HUES48 (cell line): ENCODE results near the gene PHLDA1.

ENCODE experiments used
- H3K27ac ChIP-seq: one replicate; pipeline ENCODE4 v1.7.0; 2013; ENCODE audit warnings: low read depth, low read length, inconsistent platforms
- H3K27me3 ChIP-seq: 2 replicates; pipeline ENCODE4 v1.6.1; 2013; ENCODE audit warnings: mild to moderate bottlenecking, low read length; ENCODE audit not compliant: control insufficient read depth, insufficient read depth
- H3K36me3 ChIP-seq: 2 replicates; pipeline ENCODE4 v1.6.1; 2013; ENCODE audit warnings: low read length; ENCODE audit not compliant: control insufficient read depth, insufficient read depth
- H3K4me1 ChIP-seq: 2 replicates; pipeline ENCODE4 v1.6.1; 2013; ENCODE audit warnings: mild to moderate bottlenecking, low read length; ENCODE audit not compliant: control insufficient read depth, insufficient read depth
- H3K4me3 ChIP-seq: 2 replicates; pipeline ENCODE4 v1.5.1; 2013; ENCODE audit warnings: mild to moderate bottlenecking, low read depth, low read length
- H3K9ac ChIP-seq: 2 replicates; pipeline ENCODE4 v1.6.1; 2013; ENCODE audit warnings: mild to moderate bottlenecking, low read depth, low read length, moderate library complexity
- H3K9me3 ChIP-seq: 2 replicates; pipeline ENCODE4 v1.6.1; 2013; ENCODE audit warnings: low read length; ENCODE audit not compliant: control insufficient read depth, insufficient read depth

The PHLDA1 gene

DNA sequence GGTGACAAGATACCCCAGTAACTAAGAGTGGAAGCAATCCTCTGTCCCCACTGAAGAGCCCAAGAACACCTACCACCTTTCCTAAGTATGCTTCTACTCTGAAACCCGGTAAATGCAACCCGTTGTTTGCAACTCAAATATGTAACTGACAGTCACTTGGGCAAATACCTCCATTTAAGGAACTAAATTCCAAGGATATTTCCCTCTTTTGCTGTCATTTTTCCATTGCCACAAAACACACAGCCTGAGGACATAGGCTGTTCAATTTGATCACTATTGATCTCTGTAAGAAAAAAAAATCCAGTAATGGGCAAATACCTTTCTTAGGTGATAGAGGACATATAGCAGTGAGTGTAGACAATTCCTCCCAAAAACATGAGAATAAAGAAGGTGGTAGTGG is 6.6 kb upstream of the PHLDA1 start:
- peak overlapping the region; percentile 52 for H3K27ac ChIP-seq
- H3K9me3 ChIP-seq = no peaks in the 10 kb centered on the region
- no peak overlapping the region for H3K4me3 ChIP-seq
- peaks cover 31% of the 10 kb centered on the region for H3K4me1 ChIP-seq
- H3K9ac ChIP-seq = no peak overlapping the region
- no peaks in the 10 kb centered on the region for H3K36me3 ChIP-seq
- H3K27me3 ChIP-seq = no peaks in the 10 kb centered on the region

DNA sequence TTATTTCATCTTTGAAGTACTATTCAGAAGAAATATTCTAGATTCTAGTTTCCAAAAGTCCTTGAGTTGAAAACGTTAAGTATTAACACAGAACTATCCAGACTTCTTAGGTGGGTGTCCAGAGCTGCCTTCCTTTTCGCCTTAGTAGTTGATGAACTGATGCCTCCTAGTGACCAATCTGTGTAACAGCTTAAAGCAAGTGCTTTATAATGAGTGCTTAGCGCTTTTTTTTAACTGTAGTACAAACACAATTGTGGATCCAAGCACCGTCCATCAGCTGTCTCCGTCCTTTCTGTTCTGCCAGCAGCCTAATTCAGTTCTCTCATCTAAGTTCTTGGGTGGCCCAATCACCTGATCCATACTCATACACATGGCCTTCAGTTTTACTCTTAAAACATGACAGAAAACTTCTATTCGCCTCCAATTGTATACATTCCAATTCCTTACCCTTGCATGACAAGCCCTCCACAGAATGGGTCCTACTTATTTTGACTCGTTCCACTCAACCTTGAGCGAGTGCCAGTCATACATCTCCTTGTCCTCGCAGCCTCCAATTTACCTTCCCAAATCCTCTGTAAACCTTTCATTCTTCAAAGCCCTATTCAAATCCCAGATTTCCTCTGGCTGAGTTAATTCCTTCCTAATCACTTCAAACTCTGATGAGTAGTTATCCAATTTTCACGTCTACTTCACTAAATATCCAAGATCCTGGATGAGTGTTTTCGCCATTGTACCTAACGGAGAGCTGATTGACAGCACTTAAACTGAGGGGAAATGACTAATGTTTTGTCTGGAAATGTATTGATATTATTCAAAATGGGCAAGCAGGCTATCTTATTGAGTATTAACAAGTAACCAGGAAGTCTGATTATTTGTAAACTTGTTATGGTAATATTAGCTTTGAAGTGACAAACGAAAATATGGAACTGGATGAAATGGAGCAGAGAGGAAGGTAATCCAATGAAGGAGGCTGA is 5.8 kb upstream of the PHLDA1 start:
- H3K36me3 ChIP-seq = no peaks in the 10 kb centered on the region

DNA sequence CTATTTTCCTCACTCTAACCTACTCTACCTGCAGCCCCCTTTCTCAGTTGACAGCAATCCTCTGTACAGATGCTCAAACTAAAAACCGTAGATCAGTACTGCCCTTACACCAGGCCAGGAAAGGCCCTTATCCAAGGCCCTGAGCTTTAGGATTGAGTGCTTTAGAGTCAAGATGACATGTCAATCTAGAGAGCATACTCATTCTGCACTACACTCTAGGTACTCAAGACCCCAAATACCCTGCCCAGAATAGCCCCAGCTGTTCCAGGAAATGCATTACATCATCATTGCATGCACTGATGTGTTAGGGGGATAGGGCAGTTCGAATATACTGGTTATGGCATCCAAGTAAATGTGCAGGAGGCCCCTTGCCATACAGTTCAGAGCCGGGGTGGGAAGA is 3.5 kb upstream of the PHLDA1 start:
- H3K4me1 ChIP-seq = peaks cover 34% of the 10 kb centered on the region

More for the DNA sequence above, 5.8 kb upstream of the PHLDA1 start:
- Histone ChIP-seq H3K27ac (peak overlapping the region; percentile 52), H3K27me3 (no peaks in the 10 kb centered on the region), H3K4me1 (peaks cover 37% of the 10 kb centered on the region), H3K9me3 (no peaks in the 10 kb centered on the region), H3K4me3 (no peak overlapping the region), H3K9ac (no peak overlapping the region)

DNA sequence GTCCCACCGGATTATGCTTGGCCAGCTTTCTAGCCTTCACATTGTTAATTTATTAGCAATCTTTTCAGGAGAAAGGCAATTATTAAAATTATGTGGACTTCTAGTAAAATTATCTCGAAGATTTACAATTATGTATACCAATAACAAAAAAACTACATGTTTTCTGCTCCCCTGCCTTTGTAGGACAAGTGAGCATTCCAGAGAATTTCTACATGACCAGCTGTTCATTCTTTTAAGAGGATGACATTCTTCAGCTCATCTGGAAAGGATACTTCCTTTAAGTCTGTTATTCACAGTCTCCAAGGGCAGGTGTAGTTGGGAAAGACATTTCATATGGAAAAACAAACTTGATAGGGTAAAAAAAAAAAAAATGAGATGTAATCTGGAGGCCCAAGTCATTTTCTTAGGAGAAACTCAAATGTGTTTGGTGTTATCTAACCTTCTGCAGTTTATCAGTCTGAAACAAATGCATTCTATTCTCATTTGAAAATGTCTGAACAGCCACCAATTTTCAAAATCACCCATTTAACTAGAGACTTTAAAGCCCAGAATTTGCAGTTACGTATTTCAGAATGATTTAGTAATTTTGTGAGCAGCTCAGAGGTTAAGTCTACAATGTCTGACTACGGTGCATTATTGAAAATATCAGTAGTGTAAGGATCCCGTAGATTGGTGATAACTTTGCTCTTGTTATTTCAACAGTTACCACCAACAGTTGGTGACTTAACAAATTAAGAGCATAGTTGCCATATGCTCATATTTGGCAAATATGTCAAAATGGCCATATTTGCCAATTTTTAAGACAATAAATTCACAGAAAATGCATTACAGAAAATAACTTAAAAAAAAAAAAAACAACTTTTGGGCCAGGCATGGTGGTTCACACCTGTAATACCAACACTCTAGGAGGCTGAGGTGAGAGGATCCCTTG is 1.8 kb upstream of the PHLDA1 start:
- peak overlapping the region; percentile 46 for H3K9ac ChIP-seq
- H3K27ac ChIP-seq = peak overlapping the region; percentile 96
- peaks cover 11% of the 10 kb centered on the region; the same call in 1 of the 2 replicates for H3K36me3 ChIP-seq
- H3K9me3 ChIP-seq = no peaks in the 10 kb centered on the region
- H3K27me3 ChIP-seq = no peaks in the 10 kb centered on the region
- peaks cover 28% of the 10 kb centered on the region for H3K4me1 ChIP-seq
- H3K4me3 ChIP-seq = peak overlapping the region; percentile 86

More for the DNA sequence above, 3.5 kb upstream of the PHLDA1 start:
- Histone ChIP-seq H3K9ac (no peak overlapping the region), H3K9me3 (no peaks in the 10 kb centered on the region), H3K27ac (no peak overlapping the region), H3K27me3 (no peaks in the 10 kb centered on the region), H3K36me3 (no peaks in the 10 kb centered on the region), H3K4me3 (no peak overlapping the region)

DNA sequence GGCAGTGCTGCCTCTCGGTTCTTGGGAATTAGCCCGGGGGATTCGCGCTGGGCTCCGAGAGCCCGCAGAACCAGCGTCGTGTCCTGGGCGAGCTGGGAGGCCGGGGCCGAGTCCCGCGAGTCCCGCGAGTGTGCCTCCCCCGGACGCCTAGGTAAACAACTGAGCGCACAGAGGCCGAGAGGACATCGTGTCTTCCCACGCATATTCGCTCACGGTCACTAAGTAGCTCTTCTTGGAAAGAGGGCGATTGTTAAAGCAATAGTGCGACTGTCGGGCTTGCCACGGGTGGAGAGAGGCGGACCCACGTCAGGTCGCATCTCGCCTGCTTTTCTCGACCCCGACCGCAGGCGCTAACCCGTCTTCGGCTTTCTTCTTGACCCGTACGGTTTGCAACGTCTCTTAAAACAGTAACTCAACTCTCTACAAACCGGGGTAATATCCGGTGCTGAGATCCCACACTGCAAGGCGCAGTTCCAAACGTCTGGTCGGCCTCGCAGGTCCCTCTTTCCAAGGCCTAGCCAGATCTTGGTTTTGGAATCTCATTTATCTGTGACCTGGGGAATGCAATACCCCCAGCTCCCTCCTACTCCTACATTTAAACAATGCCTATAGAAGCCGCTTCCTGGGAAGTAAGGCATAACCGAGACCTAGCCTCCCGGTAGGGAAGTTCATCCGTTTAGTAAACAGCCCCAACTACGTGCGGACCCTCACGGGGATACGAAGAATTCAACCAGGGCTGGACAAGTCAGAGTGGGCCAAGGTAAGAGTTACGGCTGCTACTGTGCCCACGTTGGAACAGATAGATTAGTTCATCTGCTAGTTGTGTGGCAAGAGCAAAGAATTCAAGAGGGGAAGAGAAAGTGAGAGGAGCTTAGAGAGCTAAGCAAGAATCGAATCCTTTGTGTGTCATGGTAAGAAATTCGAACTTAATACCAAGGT is 736 bp upstream of the PHLDA1 start:
- Histone ChIP-seq H3K27me3 (no peaks in the 10 kb centered on the region), H3K9ac (peak overlapping the region; percentile 46), H3K4me3 (peak overlapping the region; percentile 86), H3K27ac (peak overlapping the region; percentile 96), H3K9me3 (no peaks in the 10 kb centered on the region), H3K36me3 (peaks cover 19% of the 10 kb centered on the region), H3K4me1 (peaks cover 19% of the 10 kb centered on the region)

DNA sequence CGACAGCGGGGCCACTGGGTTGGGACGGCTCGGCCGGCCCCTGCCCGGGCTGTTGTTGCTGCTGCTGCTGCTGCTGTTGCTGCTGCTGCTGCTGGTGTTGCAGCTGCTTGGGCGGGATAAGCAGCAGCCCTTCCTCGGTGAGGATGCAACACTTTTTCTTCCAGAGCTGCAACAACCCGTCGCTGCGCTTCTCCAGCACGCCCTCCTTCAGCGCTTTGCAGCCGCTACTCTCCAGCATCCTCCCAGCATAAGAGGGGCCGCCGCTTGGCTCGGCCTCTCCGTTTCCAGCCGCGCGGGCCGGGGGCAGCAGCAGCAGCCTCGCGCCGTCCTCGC is 529 bp downstream of the PHLDA1 start:
- Histone ChIP-seq H3K36me3 (peaks cover 24% of the 10 kb centered on the region), H3K4me3 (peak overlapping the region; percentile 86), H3K9me3 (no peaks in the 10 kb centered on the region), H3K4me1 (peaks cover 24% of the 10 kb centered on the region), H3K27me3 (no peaks in the 10 kb centered on the region), H3K9ac (peak overlapping the region; percentile 69), H3K27ac (peak overlapping the region; percentile 96)

DNA sequence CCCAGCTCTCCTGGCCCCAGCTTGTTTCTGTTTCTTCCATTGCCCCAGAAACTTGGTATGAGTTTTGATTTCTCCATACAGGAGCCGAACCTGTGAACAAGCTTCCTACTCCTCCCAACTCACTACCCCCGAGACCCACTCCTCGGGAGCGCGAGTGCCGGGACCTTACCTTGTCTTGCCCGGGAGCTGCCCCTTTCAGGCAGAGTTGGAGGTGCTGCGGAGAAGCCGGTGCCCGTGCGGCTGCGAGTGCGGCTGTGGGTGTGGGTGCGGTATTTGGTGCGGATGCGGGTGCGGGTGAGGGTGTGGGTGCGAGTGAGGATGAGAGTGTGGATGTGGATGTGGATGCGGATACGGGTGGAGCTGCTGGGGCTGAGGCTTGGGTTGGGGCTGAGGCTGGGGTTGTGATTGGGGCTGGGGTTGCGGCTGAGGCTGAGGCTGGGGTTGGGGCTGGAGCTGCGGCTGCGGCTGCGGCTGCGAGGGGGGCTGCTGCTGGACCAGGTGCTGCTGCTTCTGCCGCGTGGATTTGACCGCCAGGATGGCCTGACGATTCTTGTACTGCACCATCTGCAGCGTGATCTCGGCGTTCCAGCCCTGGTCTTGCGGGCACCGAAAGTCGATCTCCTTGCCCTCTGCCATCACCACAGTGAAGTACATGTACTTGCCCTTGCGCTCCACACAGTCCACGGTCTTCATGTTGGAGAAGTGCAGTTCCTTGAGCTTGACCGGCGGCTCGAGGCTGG is 1.1 kb downstream of the PHLDA1 start:
- Histone ChIP-seq H3K9ac (peak overlapping the region; percentile 69), H3K9me3 (no peaks in the 10 kb centered on the region), H3K36me3 (peaks cover 24% of the 10 kb centered on the region), H3K27me3 (no peaks in the 10 kb centered on the region), H3K4me1 (peaks cover 29% of the 10 kb centered on the region), H3K27ac (peak overlapping the region; percentile 96), H3K4me3 (peak overlapping the region; percentile 86)

DNA sequence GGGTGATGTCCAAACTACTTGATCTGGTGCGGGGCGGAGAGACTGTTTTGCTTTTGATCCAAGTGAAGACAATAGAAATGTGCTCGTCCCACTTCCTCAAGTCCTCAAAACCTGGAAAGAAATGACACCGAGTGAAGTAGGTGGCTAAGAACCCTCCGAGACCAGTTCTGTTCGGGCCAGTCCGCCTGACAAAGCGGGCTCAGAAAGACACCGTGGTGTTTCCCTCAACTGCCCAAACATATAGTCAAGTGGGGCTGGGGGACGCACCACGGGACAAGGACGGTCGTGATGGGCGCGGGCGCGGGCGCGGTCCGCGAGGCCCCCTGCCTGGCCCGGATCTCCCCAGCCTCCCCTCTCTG is 1.6 kb downstream of the PHLDA1 start:
- Histone ChIP-seq H3K9ac (peak overlapping the region; percentile 69), H3K36me3 (peaks cover 24% of the 10 kb centered on the region), H3K27me3 (no peaks in the 10 kb centered on the region), H3K9me3 (no peaks in the 10 kb centered on the region), H3K4me3 (peak overlapping the region; percentile 86), H3K4me1 (peaks cover 31% of the 10 kb centered on the region), H3K27ac (peak overlapping the region; percentile 40)

DNA sequence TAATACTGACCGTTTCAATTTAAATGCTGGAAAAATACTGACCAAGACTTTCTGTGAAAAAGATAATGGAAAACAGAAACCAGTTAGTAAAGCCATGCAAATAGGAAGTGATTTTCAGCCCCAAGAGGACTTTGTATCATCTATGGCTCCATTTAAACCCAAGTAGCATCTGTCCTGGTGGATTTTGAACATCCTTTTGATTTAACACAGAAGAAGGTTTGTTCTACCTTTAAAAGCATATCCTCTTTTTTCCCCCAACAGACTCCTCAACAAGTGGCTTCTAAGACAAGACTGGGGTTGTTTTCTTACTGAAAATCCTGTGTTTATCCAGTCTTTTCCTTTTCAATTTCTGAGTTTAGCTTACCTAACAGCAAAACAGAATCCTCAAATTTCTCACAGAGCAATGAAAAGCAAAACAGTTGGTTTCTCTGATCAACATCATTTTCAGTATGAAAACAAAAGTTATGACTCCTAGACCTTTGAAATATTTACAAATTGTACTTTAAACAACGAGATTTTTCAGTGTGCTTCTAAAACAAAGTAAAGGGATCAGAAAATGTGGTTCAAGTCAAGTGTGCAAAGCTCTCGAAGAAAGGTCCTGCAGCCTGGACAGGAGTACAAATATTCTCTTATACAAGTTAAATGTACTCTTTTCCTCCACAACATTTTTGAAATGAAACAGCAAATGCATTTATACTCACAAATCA is 2.9 kb downstream of the PHLDA1 start:
- H3K9ac ChIP-seq = peak overlapping the region; percentile 69; the same call in 1 of the 2 replicates
- H3K27me3 ChIP-seq = no peaks in the 10 kb centered on the region
- H3K4me1 ChIP-seq = peaks cover 29% of the 10 kb centered on the region
- H3K9me3 ChIP-seq = no peaks in the 10 kb centered on the region
- peak overlapping the region; percentile 86 for H3K4me3 ChIP-seq
- peaks cover 24% of the 10 kb centered on the region for H3K36me3 ChIP-seq
- H3K27ac ChIP-seq = peak overlapping the region; percentile 43
